ENCODE data around the gene MEGF8.

Gene MEGF8

GRCh38 chr19:42370626-42371175 lies 45.3 kb downstream of the MEGF8 start:
- no peak for ATAC-seq

GRCh38 chr19:42374826-42375376 lies 49.5 kb downstream of the MEGF8 start:
- TF ChIP-seq ESRRG (CRISPR knock-in tag; IDR thresholded peaks at IDR 0.05): no peak
- no peak for ATAC-seq

More at GRCh38 chr19:42370626-42371175, 45.3 kb downstream of the MEGF8 start:
- TF ChIP-seq ISL1 (CRISPR knock-in tag; IDR thresholded peaks at IDR 0.05) (no peak), ZNF565 (CRISPR knock-in tag; conservative IDR thresholded peaks at IDR 0.05; ENCODE audit: low read depth) (no peak), CREB5 (CRISPR knock-in tag; IDR thresholded peaks at IDR 0.05; ENCODE audit: low read depth) (no peak), SNAI2 (CRISPR knock-in tag; IDR thresholded peaks at IDR 0.05) (no peak), CSDC2 (CRISPR knock-in tag; IDR thresholded peaks at IDR 0.05) (no peak), ZFP30 (CRISPR knock-in tag; IDR thresholded peaks at IDR 0.05) (no peak), BACH2 (CRISPR knock-in tag; IDR thresholded peaks at IDR 0.05; ENCODE audit: borderline replicate concordance) (no peak), POU6F1 (CRISPR knock-in tag; IDR thresholded peaks at IDR 0.05; ENCODE audit: borderline replicate concordance, low read depth) (no peak), PATZ1 (CRISPR knock-in tag; IDR thresholded peaks at IDR 0.05; ENCODE audit: borderline replicate concordance) (no peak)

- ATAC-seq: no peak
- TF ChIP-seq ISL1 (CRISPR knock-in tag; IDR thresholded peaks at IDR 0.05) (no peak), PPARA (CRISPR knock-in tag; IDR thresholded peaks at IDR 0.05; ENCODE audit: borderline replicate concordance) (no peak), TSHZ2 (CRISPR knock-in tag; IDR thresholded peaks at IDR 0.05) (no peak), ESRRG (CRISPR knock-in tag; IDR thresholded peaks at IDR 0.05) (no peak), ZNF8 (CRISPR knock-in tag; IDR thresholded peaks at IDR 0.05) (no peak), BACH2 (CRISPR knock-in tag; IDR thresholded peaks at IDR 0.05; ENCODE audit: borderline replicate concordance) (no peak), POU6F1 (CRISPR knock-in tag; IDR thresholded peaks at IDR 0.05; ENCODE audit: borderline replicate concordance, low read depth) (no peak), GLIS3 (CRISPR knock-in tag; IDR thresholded peaks at IDR 0.05) (no peak), TCF4 (CRISPR knock-in tag; IDR thresholded peaks at IDR 0.05; ENCODE audit: borderline replicate concordance) (no peak), CREB5 (CRISPR knock-in tag; IDR thresholded peaks at IDR 0.05; ENCODE audit: low read depth) (no peak), ARNTL (CRISPR knock-in tag; IDR thresholded peaks at IDR 0.05; ENCODE audit: borderline replicate concordance, low read depth) (no peak), CSRNP3 (CRISPR knock-in tag; IDR thresholded peaks at IDR 0.05) (no peak), ZNF565 (CRISPR knock-in tag; conservative IDR thresholded peaks at IDR 0.05; ENCODE audit: low read depth) (no peak), TOX (CRISPR knock-in tag; IDR thresholded peaks at IDR 0.05; ENCODE audit: borderline replicate concordance) (no peak)
Measured at GRCh38 chr19:42375415-42376176, 50.2 kb downstream of the MEGF8 start.

Data from SK-N-SH treated with all-trans-retinoic acid at 6 μM for 48 hours (cell line).